ENCODE results near the gene STAP1. TPM values are rescaled to one million over a fixed set of nuclear protein-coding genes. Genes with fewer than 3 reads are reported as not detected.

Gene STAP1
- total and polyA plus RNA-seq, 2 of the 8 experiments (the other 6 are each of a cell fraction or from before 2014, with no cell fraction given), result not detected

DNA sequence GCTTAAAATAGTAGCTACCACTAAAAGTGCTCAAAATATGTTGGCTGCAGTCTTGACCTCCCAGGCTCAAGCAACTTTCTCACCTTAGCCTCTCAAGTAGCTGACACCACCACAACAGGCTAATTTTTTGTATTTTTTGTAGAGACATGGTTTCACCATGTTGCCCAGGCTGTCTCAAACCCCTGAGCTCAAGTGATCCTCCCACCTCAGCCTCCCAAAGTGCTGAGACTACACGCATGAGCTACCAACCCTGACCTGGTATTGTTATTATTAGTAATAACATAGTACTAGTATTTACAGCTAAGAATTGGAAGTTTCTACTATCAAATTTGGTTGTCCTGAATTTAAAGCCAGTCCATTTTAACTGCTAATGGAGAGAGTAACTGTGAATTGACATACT, 18.0 kb downstream of the STAP1 start:
- Histone ChIP-seq H3K9ac (replicated peaks in 1 of 4; ENCODE audit: extremely low read depth in 1 of 4, low read depth in 3 of 4, low read length in 3 of 4) (no peak overlapping the region), H2AFZ (ENCODE audit: low read length) (no peak overlapping the region), H3K9me3 (ENCODE audit: insufficient read depth in 2 of 2, low read depth in 1 of 2, low read length in 1 of 2) (no peaks in the 10 kb centered on the region), H4K20me1 (replicated peaks in 1 of 2; ENCODE audit: control insufficient read depth in 1 of 2, insufficient read depth in 2 of 2, low read length in 2 of 2) (no peaks in the 10 kb centered on the region), H3K18ac (ENCODE audit: extremely low read depth, low read length) (no peak overlapping the region), H3K27ac (ENCODE audit: low read depth, low read length) (no peak overlapping the region), H4K8ac (ENCODE audit: extremely low read depth, insufficient read depth, low read length) (no peak overlapping the region), H3K4me1 (replicated peaks in 1 of 4; ENCODE audit: control insufficient read depth in 3 of 4, insufficient read depth in 4 of 4, low read length in 3 of 4) (peaks cover 0 to 7% (median 2%) of the 10 kb centered on the region in 4 experiments; a peak in 1 of 7 replicates), H3K56ac (replicated peaks; ENCODE audit: insufficient read length, low read depth, low read length) (no peak overlapping the region), H2AK5ac (ENCODE audit: low read depth, low read length) (no peak overlapping the region), H3K27me3 (replicated peaks in 1 of 4; ENCODE audit: control insufficient read depth in 3 of 4, extremely low read depth in 1 of 4, insufficient read depth in 3 of 4, low read length in 3 of 4) (no peaks in the 10 kb centered on the region), H3K4me2 (ENCODE audit: insufficient read depth in 1 of 2, low read depth in 2 of 2, low read length in 2 of 2) (no peak overlapping the region), H3K4ac (replicated peaks; ENCODE audit: insufficient read length, low read depth, low read length) (no peak overlapping the region), H3K36me3 (ENCODE audit: control insufficient read depth in 2 of 4, insufficient read depth in 4 of 4, low read length in 3 of 4) (no peaks in the 10 kb centered on the region), H3K23me2 (ENCODE audit: low read depth, low read length) (no peaks in the 10 kb centered on the region; the same call in 1 of the 2 replicates), H2BK15ac (ENCODE audit: low read length) (no peak overlapping the region), H3K14ac (ENCODE audit: insufficient read length) (no peak overlapping the region), H3K79me2 (ENCODE audit: control insufficient read depth in 1 of 2, insufficient read depth in 2 of 2, low read length in 2 of 2) (no peaks in the 10 kb centered on the region), H2BK5ac (ENCODE audit: low read depth, low read length) (no peak overlapping the region), H2BK12ac (ENCODE audit: low read depth, low read length) (no peak overlapping the region), H3K23ac (ENCODE audit: insufficient read length) (no peak overlapping the region), H4K5ac (ENCODE audit: insufficient read length, low read depth, low read length) (no peak overlapping the region), H3K4me3 (ENCODE audit: extremely low read depth in 1 of 4, insufficient read depth in 2 of 4, low read depth in 3 of 4, low read length in 4 of 4) (no peak overlapping the region), H2BK120ac (replicated peaks; ENCODE audit: low read depth, low read length) (no peak overlapping the region), H3K79me1 (ENCODE audit: low read depth, low read length) (no peaks in the 10 kb centered on the region), H4K91ac (replicated peaks; ENCODE audit: insufficient read length, low read length) (no peak overlapping the region), H2BK20ac (ENCODE audit: low read length) (no peak overlapping the region)
- ChIA-PET CTCF (ENCODE audit: partially characterized antibody) (no interaction called here), POLR2A (ENCODE audit: partially characterized antibody) (interaction anchor here (1.1 kb wide), 1 partner anchor 137 kb away, joined by 4 read pairs; no protein-coding TSS in a partner anchor)
- no peak for DNase-seq (ENCODE audit: low read depth in 1 of 2, low spot score in 2 of 2)
- FAIRE-seq, result no peak
- WGBS, 2 experiments (ENCODE audit: extremely low coverage in 1 of 2, insufficient coverage in 1 of 2, insufficient read length in 1 of 2, insufficient replicate concordance in 2 of 2, low coverage in 1 of 2, low lambda C conversion rate in 2 of 2, missing lambda C conversion rate in 1 of 2), result 95% methylated on average over 1 of the region's 1 CpG; no CpG with 5 or more reads in 1 of the 2 experiments
- TF ChIP-seq, protein P1, sequence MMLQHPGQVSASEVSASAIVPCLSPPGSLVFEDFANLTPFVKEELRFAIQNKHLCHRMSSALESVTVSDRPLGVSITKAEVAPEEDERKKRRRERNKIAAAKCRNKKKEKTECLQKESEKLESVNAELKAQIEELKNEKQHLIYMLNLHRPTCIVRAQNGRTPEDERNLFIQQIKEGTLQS (IDR thresholded peaks at IDR 0.05; ENCODE audit: insufficient read depth, low read depth, low read length), result no peak
- no peak for TF ChIP-seq CHD1 (IDR thresholded peaks at IDR 0.05; ENCODE audit: low read depth, low read length)
- TF ChIP-seq SUZ12 (IDR thresholded peaks at IDR 0.05; ENCODE audit: low read length), result no peak

Data from H1 (cell line).